ENCODE results near the gene RAB3IL1.

Gene RAB3IL1

GRCh38 chr11:61949169-61950034 lies 32.0 kb upstream of the RAB3IL1 start (continued):
- TF ChIP-seq ZSCAN18 (tag by site-specific recombination; IDR thresholded peaks at IDR 0.05) (no peak), ZNF223 (tag by site-specific recombination; IDR thresholded peaks at IDR 0.05) (no peak), ZNF670 (tag by site-specific recombination; IDR thresholded peaks at IDR 0.05; ENCODE audit: low read depth) (no peak), WT1 (tag by site-specific recombination; IDR thresholded peaks at IDR 0.05) (no peak), ZNF10 (tag by site-specific recombination; IDR thresholded peaks at IDR 0.05) (no peak), ZBTB26 (tag by site-specific recombination; optimal IDR thresholded peaks at IDR 0.05) (no peak), HOXD13 (CRISPR knock-in tag; IDR thresholded peaks at IDR 0.05; ENCODE audit: borderline replicate concordance) (no peak), ZBTB1 (tag by site-specific recombination; IDR thresholded peaks at IDR 0.05) (no peak), ZBTB44 (tag by site-specific recombination; IDR thresholded peaks at IDR 0.05) (peak; percentile 46; the same call in 1 of the 2 replicates), ZNF274 (IDR thresholded peaks at IDR 0.05; ENCODE audit: low read length) (no peak), ZNF274 (tag by site-specific recombination; IDR thresholded peaks at IDR 0.05; ENCODE audit: borderline replicate concordance) (no peak), KLF9 (tag by site-specific recombination; IDR thresholded peaks at IDR 0.05; ENCODE audit: low read depth) (no peak), ZNF157 (tag by site-specific recombination; IDR thresholded peaks at IDR 0.05) (no peak), ZNF140 (tag by site-specific recombination; IDR thresholded peaks at IDR 0.05) (no peak), ZFHX2 (tag by site-specific recombination; conservative IDR thresholded peaks at IDR 0.05) (peak; percentile 87), KLF10 (tag by site-specific recombination; IDR thresholded peaks at IDR 0.05) (0 out of 2 replicates have a peak, but pooled peaks have one; percentile 30), SETDB1 (IDR thresholded peaks at IDR 0.05; ENCODE audit: insufficient read length, low read length) (no peak), ZNF146 (tag by site-specific recombination; IDR thresholded peaks at IDR 0.05) (no peak), ZNF610 (tag by site-specific recombination; IDR thresholded peaks at IDR 0.05; ENCODE audit: borderline replicate concordance) (no peak), ZNF433 (tag by site-specific recombination; IDR thresholded peaks at IDR 0.05; ENCODE audit: low read depth) (no peak), PRDM6 (tag by site-specific recombination; IDR thresholded peaks at IDR 0.05) (peak; percentile 52), ZNF580 (tag by site-specific recombination; IDR thresholded peaks at IDR 0.05) (no peak), ZNF514 (tag by site-specific recombination; IDR thresholded peaks at IDR 0.05) (no peak), ZNF16 (tag by site-specific recombination; IDR thresholded peaks at IDR 0.05; ENCODE audit: low read depth) (no peak), TSHZ1 (tag by site-specific recombination; IDR thresholded peaks at IDR 0.05; ENCODE audit: borderline replicate concordance) (no peak), ZSCAN16 (tag by site-specific recombination; IDR thresholded peaks at IDR 0.05) (no peak), EGR2 (tag by site-specific recombination; IDR thresholded peaks at IDR 0.05; ENCODE audit: low read depth) (peak; percentile 70), ZNF621 (tag by site-specific recombination; IDR thresholded peaks at IDR 0.05) (no peak), ZNF23 (tag by site-specific recombination; IDR thresholded peaks at IDR 0.05; ENCODE audit: borderline replicate concordance) (no peak), ZNF404 (tag by site-specific recombination; IDR thresholded peaks at IDR 0.05) (no peak), ZNF660 (tag by site-specific recombination; IDR thresholded peaks at IDR 0.05) (no peak; the same call in none of the 2 replicates)
